BLaER1 treated with 17β-estradiol and CSF1 and Interleukin-3, amounts not matched to agents 10 nM and 100 nM (cell line): ENCODE data around the gene PIM3.

Experiments used
- H3K27ac ChIP-seq, 11 experiments: shearing (Covaris generic); formaldehyde crosslinking; 2 replicates each; pipeline ENCODE4 v1.8.1; 2022
- H3K27me3 ChIP-seq, 11 experiments: shearing (Covaris generic); formaldehyde crosslinking; 2 replicates each; pipeline ENCODE4 v1.8.1; 2022
- H3K36me3 ChIP-seq, 11 experiments: shearing (Covaris generic); formaldehyde crosslinking; 2 replicates each; pipeline ENCODE4 v1.8.1; 2022
- H3K4me1 ChIP-seq, 10 experiments: shearing (Covaris generic); formaldehyde crosslinking; 2 replicates each; pipeline ENCODE4 v1.8.1; 2022
- H3K4me2 ChIP-seq, 11 experiments: shearing (Covaris generic); formaldehyde crosslinking; 2 replicates each; pipeline ENCODE4 v1.8.1; 2022
- H3K4me3 ChIP-seq, 10 experiments: shearing (Covaris generic); formaldehyde crosslinking; 2 replicates each; pipeline ENCODE4 v1.8.1; 2022
- H3K9ac ChIP-seq, 11 experiments: shearing (Covaris generic); formaldehyde crosslinking; 2 replicates each; pipeline ENCODE4 v1.8.1; 2022
- H3K9me3 ChIP-seq, 11 experiments: shearing (Covaris generic); formaldehyde crosslinking; replicated peaks in 1 of 11; 2 replicates each; pipeline ENCODE4 v1.8.1; 2022
- H4K20me1 ChIP-seq, 11 experiments: shearing (Covaris generic); formaldehyde crosslinking; 2 replicates each; pipeline ENCODE4 v1.8.1; 2022
- Cebpa-rat ChIP-seq, 11 experiments: shearing (Covaris generic); IDR thresholded peaks; 2 replicates each; pipeline ENCODE4 v1.8.1; 2022

PIM3 gene

DNA sequence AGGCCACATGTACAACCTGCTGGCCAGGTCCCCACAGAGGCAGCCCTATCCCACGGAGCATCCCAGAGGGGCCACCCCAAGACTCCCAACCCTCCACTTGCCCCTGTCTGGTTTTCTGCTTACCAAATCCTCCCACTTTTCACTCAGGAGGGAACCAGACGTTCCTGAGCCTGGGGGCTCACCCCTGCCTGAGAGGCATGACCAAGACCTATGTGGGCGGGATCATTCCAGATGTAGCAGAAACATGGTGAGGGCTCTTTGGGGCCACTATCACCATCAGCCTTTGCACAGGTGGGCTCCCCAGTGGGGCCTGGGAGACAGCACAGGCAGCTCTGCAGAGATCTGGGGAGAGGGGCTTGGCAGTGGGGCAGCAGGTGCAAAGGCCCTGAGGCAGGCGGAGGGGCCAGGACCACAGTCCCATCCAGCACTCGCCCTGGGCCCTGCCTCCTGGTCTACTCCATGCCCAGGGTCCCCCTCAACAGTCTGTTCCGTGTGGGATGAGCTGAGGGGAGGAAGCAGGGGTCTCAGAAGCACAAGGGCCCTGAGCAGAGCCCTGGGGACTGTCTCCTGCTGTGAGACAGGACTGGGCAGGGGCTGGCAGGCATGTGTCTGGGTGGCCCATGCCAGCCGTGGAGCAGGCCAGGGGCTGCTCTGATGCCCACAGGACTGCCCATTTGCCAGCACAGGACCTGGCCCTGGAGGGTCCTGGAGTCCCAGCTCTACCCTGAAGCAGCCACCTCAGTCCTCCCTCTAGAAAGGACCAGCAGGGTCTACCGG, 9.4 kb downstream of the PIM3 start:
- Histone ChIP-seq H4K20me1 (peaks cover 9 to 58% (median 24%) of the 10 kb centered on the region in 11 experiments; a peak in 21 of 22 replicates), H3K9me3 (no peaks in the 10 kb centered on the region), H3K4me1 (peaks cover 53 to 72% (median 57%) of the 10 kb centered on the region in 10 experiments), H3K9ac (no peak overlapping the region), H3K27me3 (peaks cover 7 to 26% (median 18%) of the 10 kb centered on the region in 11 experiments; a peak in 21 of 22 replicates), H3K4me3 (no peak overlapping the region), H3K27ac (peak overlapping the region in 2 of 11 experiments; percentile 31 to 35; a peak in 4 of 22 replicates), H3K36me3 (peaks cover 0 to 8% (median 0%) of the 10 kb centered on the region in 11 experiments; a peak in 9 of 22 replicates), H3K4me2 (peak overlapping the region; percentile 95 to 100 (median 98))
- no peak for TF ChIP-seq Cebpa-rat (IDR thresholded peaks at IDR 0.05)

DNA sequence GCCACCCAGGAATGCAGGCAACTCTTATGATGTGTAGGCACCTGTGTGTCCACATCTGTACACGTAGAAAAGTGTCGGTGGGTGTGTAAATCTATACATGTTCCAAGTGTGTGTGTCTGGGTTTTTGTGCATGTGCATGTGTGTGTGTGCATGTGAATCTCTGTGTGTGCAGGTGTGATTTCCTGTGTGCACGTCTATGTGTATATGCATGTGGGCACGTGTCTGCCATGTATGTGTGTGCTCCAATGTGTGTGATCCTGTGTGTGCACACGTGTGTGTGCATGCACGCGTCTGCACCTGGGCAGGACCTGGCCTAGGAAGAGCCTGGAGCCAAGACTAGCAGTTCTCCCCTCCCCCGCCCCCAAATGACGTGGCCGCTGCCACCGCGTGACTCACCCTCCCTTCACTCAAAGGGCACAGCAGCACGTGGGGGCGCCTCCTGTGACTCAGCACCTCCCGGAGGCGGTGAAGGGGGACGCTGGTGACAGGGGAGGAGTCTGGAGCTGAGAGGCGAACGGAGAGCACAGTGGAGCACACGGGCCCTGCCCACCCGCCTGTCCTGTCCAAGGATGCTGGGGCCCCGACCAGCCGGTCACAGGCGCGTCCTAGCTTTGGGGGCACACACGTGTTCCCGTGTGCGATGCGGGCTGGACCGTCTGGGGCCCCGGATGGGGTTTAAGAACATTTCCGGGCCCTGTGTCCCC, 10.1 kb downstream of the PIM3 start:
- H3K4me2 ChIP-seq = peak overlapping the region; percentile 95 to 100 (median 98)
- peaks cover 2 to 51% (median 17%) of the 10 kb centered on the region in 11 experiments; a peak in 18 of 22 replicates for H4K20me1 ChIP-seq
- peaks cover 7 to 26% (median 18%) of the 10 kb centered on the region in 11 experiments; a peak in 21 of 22 replicates for H3K27me3 ChIP-seq
- H3K9me3 ChIP-seq = no peaks in the 10 kb centered on the region
- peak overlapping the region; percentile 63 to 86 (median 80) for H3K27ac ChIP-seq
- H3K4me3 ChIP-seq = peak overlapping the region; percentile 48 to 71 (median 58)
- 0 out of 22 replicates have a peak, but pooled peaks cover 0 to under 1% (median 0%) of the 10 kb centered on the region in 11 experiments for H3K36me3 ChIP-seq
- H3K9ac ChIP-seq = peak overlapping the region; percentile 56 to 84 (median 79)
- H3K4me1 ChIP-seq = peaks cover 51 to 70% (median 55%) of the 10 kb centered on the region in 10 experiments
- no peak for TF ChIP-seq Cebpa-rat (IDR thresholded peaks at IDR 0.05)

DNA sequence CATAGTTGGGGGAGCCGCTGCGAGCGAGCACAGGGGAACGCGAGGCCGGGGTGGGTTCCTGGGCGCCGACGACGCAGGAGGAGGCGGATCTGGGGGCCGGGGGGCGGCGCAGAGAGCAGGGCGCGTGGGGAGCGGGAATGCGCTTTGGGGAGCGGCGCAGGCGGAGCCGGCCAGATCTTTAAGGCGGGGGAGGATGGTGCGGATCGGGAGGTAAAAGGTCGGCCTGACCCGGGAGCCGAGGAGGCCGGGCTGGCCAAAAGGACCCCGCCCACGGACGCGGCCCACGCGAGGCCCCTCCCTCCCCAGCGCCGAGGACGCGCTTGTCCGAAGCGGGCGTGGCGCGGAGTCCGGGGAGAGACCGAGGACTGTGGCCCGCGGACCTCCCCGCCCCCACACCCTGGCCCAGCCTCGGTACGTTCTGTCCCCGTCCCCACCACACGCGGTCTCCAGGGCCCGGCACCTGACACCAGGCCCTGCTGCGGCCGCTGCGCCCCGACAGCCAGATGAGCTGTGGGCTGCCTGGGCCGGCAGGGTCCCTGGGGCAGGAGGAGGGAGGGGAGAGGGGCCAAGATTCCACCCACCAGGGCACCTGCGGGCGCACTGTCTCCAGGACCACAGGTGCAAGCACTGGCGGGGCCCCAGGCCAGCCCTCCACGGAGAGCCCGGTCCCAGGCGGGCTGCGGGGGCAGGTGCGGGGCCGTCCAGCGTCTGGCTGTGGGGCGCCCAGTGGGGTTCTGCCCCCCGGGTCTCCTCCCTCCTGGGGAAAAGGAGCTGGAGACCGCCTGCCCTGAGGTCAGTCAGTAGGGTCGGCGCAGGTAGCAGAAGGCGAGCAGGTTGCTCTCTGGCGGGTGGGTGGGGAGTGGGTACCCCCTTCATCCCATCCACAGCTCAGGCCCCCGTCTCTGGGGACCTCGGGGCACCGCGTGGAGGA, 10.9 kb downstream of the PIM3 start:
- Histone ChIP-seq H3K27me3 (peaks cover 7 to 26% (median 18%) of the 10 kb centered on the region in 11 experiments; a peak in 21 of 22 replicates), H3K4me1 (peaks cover 51 to 70% (median 55%) of the 10 kb centered on the region in 10 experiments), H3K9me3 (no peaks in the 10 kb centered on the region), H3K4me2 (peak overlapping the region; percentile 95 to 100 (median 98)), H3K4me3 (peak overlapping the region; percentile 48 to 71 (median 58)), H3K36me3 (no peaks in the 10 kb centered on the region), H3K9ac (peak overlapping the region; percentile 56 to 84 (median 79)), H4K20me1 (peaks cover 0 to 43% (median 9%) of the 10 kb centered on the region in 11 experiments; a peak in 13 of 22 replicates), H3K27ac (peak overlapping the region; percentile 63 to 86 (median 80))
- no peak for TF ChIP-seq Cebpa-rat (IDR thresholded peaks at IDR 0.05)

DNA sequence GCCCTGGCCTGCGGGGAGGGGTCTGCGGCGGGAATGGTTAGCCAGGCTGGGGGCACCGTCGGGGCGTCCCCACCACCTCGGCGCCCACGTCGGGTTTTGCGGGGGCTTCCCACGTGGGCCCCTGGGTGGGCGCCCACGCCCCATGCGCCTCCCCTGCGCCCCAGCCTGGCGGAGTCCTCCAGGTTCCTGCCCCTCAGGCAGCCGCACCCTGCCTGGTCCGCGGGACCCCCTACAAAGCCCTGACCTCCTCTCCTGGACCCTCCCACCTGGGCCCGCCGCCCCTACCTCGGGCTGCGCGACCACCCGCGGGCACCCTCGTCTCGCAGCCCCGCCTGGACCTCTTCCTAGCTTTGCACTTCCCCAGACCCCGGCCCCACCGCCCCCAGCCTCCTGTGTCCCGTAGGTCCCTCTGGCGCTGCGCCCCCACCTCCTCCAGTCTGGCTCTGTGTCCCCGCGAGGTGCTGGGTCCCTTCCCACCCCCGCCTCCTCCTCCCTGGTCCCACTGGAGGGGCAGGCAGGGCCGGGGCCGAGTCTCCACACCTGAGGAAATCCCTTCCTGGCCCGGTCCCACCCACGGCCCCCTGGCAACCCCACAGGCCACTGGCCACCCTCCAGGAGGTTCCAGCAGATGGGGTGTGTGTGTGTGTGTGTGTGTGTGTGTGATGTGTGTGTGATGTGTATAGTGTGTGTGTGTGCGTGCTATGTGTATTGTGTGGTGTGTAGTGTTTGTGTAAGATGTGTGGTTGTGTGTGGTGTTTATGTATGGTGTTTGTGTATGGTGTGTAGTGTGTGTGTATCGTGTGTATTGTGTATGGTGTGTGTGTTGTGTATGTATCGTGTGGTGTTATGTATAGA, 11.8 kb downstream of the PIM3 start:
- no peak for TF ChIP-seq Cebpa-rat (IDR thresholded peaks at IDR 0.05)
- Histone ChIP-seq H3K4me3 (peak overlapping the region in 3 of 10 experiments; percentile 52 to 62 (median 55); a peak in 7 of 20 replicates), H3K4me1 (peaks cover 45 to 66% (median 51%) of the 10 kb centered on the region in 10 experiments), H4K20me1 (peaks cover 0 to 34% (median 0%) of the 10 kb centered on the region in 11 experiments; a peak in 10 of 22 replicates), H3K36me3 (no peaks in the 10 kb centered on the region), H3K27me3 (peaks cover 7 to 26% (median 18%) of the 10 kb centered on the region in 11 experiments; a peak in 21 of 22 replicates), H3K4me2 (peak overlapping the region; percentile 95 to 100 (median 98)), H3K9ac (peak overlapping the region in 5 of 11 experiments; percentile 79 to 84 (median 80); a peak in 8 of 22 replicates), H3K27ac (peak overlapping the region in 3 of 11 experiments; percentile 76 to 83 (median 80); a peak in 4 of 22 replicates), H3K9me3 (no peaks in the 10 kb centered on the region)

DNA sequence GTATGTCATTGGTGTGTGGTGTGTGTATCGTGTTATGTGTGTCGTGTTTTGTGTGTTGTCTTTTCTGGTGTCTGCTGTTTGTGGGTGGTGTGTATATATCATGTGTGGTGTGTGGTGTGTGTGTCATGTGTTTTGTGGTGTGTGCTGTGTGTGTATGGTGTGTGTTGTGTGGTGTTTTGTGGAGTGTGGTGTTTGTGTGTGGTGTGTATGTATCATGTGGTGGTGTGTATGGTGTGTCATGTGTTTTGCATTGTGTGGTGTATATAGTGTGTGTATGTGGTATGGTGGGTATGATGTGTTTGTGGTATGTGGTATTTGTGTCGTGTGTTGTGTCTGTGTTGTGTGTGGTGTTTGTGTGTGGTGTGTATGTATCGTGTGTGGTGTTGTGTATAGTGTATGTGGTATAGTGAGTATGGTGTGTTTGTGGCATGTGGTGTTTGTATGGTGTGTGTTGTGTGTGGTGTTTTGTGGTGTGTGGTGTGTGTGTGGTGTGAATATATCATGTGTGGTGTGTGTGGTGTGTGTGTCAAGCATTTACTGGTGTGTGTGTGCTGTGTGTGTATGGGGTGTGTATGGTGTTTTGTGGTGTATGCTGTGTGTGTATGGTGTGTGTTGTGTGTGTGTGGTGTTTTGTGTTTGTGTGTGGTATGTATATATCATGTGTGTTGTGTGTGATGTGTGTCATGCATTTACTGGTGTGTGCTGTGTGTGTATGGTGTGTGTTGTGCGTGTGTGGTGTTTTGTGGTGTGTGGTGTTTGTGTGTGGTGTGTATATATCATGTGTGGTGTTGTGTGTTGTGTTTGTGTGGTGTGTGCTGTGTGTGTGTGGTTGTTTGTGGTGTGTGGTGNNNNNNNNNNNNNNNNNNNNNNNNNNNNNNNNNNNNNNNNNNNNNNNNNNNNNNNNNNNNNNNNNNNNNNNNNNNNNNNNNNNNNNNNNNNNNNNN, 12.7 kb downstream of the PIM3 start:
- H3K27me3 ChIP-seq = peaks cover 7 to 26% (median 18%) of the 10 kb centered on the region in 11 experiments; a peak in 21 of 22 replicates
- no peak overlapping the region for H3K27ac ChIP-seq
- peaks cover 37 to 57% (median 42%) of the 10 kb centered on the region in 10 experiments for H3K4me1 ChIP-seq
- TF ChIP-seq Cebpa-rat (IDR thresholded peaks at IDR 0.05) = no peak
- no peaks in the 10 kb centered on the region for H3K36me3 ChIP-seq
- H3K4me2 ChIP-seq = 0 out of 22 replicates have a peak overlapping the region, but pooled peaks of 1 of the 11 experiments have one; percentile 32
- no peaks in the 10 kb centered on the region; a peak in 1 of 22 replicates for H3K9me3 ChIP-seq
- H4K20me1 ChIP-seq = peaks cover 0 to 25% (median 0%) of the 10 kb centered on the region in 11 experiments; a peak in 9 of 22 replicates
- no peak overlapping the region for H3K4me3 ChIP-seq
- no peak overlapping the region for H3K9ac ChIP-seq

DNA sequence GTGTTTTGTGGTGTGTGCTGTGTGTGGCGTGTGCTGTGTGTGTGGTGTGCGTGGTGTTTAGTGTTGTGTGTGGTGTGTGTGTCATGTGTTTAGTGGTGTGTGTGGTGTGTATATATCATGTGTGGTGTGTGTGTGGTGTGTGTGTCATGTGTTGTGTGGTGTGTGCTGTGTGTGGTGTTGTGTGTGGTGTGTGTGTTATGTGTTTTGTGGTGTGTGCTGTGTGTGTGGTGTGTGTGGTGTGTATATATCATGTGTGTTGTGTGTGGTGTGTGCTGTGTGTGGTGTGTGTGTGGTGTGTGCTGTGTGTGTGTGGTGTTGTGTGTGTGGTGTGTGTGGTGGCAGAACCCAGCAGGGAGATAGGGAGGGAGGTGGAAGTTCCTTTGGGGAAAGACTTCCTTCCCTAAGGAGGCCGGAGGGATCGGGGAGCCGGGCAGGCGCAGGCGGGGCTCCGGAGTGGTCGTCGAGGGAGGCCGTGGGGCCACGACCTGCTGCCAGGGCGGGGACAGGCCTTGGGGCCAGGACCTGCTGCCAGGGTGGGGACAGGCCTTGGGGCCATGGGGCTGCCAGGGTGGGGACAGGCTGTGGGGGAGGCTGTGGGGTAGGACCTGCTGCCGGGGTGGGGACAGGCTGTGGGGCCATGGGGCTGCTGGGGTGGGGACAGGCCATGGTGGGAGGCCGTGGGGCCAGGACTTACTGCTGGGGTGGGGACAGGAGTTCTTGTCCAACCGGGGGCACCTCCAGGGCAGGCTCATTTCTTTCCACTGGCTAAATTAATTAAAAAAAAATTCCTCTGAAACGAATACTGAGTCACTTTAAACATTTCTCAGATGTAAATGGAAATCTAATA, 15.2 kb downstream of the PIM3 start:
- Histone ChIP-seq H3K4me1 (peaks cover 23 to 33% (median 31%) of the 10 kb centered on the region in 10 experiments), H3K4me3 (no peak overlapping the region), H4K20me1 (peaks cover 0 to 4% (median 0%) of the 10 kb centered on the region in 11 experiments; a peak in 2 of 22 replicates), H3K27me3 (peaks cover 7 to 19% (median 17%) of the 10 kb centered on the region in 11 experiments; a peak in 21 of 22 replicates), H3K4me2 (peak overlapping the region; percentile 51 to 74 (median 63)), H3K36me3 (no peaks in the 10 kb centered on the region), H3K9ac (peak overlapping the region in 1 of 11 experiments; percentile 22; a peak in 4 of 22 replicates), H3K9me3 (peaks cover 12 to 17% (median 15%) of the 10 kb centered on the region in 11 experiments), H3K27ac (peak overlapping the region in 4 of 11 experiments; percentile 38 to 55 (median 47); a peak in 6 of 22 replicates)
- no peak for TF ChIP-seq Cebpa-rat (IDR thresholded peaks at IDR 0.05)
